Raji (cell line): Measurements from ENCODE around the gene PSMD12.

Source experiments
- POLR2A ChIP-seq: IDR thresholded peaks from 2 replicates; pipeline ENCODE4 v1.6.1; 2011; ENCODE audit warnings: low read depth, low read length, control low read depth; ENCODE audit not compliant: insufficient read depth

The PSMD12 gene

GRCh38 chr17:67335245-67335835 is 31.0 kb downstream of the PSMD12 start:
- TF ChIP-seq POLR2A = no peak

- no peak for TF ChIP-seq POLR2A
Observed at GRCh38 chr17:67328026-67328425, 38.4 kb downstream of the PSMD12 start.

DNA sequence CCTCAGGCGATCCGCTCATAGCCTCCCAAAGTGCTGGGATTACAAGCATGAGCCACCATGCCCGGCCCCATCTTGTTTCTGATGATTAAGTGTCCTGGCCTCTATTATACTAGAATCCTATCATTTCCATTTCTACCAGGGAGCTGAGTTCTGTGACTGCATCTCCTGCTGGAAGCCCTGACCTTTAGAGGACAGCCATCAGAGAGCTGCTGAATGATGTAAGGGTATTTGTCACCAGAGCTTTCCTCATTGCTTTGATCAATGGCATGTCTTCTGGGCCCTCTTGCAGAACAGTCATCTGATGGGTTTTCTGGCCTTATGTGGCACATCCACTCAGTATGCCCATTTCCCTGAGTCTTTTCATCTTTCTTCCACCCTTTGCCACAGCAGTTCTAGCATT is 39.9 kb downstream of the PSMD12 start:
- TF ChIP-seq POLR2A = no peak

DNA sequence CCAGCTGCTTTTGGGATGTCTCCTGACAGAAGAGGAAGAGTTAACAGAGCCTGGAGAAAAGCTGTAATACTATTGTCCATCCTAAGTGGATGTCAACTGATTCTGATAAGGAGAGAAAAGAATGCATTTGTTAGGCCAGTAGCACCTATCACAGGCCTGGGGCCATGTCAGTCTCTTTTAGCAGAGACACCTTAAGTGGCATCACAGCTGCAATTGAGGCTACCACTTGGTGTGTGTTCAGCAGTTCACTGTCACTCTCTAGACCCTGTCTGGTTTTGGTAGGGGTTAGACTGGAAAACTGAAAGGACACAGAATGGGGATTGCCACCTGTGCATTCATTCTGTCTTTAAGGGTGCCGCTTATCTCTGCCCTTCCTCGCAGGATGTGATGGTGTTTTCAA is 42.0 kb downstream of the PSMD12 start:
- TF ChIP-seq POLR2A = no peak

- TF ChIP-seq POLR2A = no peak
Observed at GRCh38 chr17:67323445-67323844, 42.9 kb downstream of the PSMD12 start.

GRCh38 chr17:67322042-67322787 is 44.2 kb downstream of the PSMD12 start:
- TF ChIP-seq POLR2A = no peak

GRCh38 chr17:67316781-67317180 is 49.6 kb downstream of the PSMD12 start:
- no peak for TF ChIP-seq POLR2A

GRCh38 chr17:67315865-67316264 is 50.5 kb downstream of the PSMD12 start:
- no peak for TF ChIP-seq POLR2A

DNA sequence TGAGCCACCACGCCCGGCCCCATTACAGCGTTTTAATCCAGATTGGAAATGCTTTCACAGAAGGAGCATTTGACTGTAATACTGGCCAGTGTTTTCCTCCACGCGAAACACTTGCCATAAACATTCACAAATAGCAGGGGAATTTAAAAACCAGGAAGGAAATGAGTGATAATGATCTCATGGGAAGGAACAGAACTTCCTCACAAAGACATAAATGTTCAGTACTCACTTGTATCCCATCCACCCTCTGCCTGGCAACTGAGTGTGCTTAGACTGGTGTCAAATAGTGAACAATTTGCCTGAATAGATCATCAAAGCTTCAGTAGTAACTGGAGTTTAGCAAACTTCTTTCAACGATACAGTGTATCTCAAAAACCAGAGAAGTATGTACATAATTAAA is 54.1 kb downstream of the PSMD12 start:
- TF ChIP-seq POLR2A = no peak

DNA sequence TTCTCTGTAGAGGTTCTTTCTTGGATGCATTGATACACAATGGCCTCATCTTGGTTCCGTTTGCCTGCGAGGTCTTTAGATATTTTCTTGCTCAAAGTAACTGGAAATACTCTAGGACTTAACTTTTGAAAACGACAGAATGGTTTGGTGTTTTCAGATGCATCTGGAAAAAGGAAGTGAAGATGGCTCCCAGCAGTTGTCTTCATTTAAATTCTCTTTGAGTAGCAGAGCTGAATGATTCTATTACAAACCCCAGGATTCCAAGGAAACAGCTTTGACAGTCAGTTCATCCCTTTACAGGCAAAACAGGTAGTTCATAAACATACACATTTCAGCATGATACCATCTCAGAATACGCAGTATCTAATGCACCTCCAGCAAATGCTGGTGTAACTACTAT is 54.8 kb downstream of the PSMD12 start:
- TF ChIP-seq POLR2A = no peak

DNA sequence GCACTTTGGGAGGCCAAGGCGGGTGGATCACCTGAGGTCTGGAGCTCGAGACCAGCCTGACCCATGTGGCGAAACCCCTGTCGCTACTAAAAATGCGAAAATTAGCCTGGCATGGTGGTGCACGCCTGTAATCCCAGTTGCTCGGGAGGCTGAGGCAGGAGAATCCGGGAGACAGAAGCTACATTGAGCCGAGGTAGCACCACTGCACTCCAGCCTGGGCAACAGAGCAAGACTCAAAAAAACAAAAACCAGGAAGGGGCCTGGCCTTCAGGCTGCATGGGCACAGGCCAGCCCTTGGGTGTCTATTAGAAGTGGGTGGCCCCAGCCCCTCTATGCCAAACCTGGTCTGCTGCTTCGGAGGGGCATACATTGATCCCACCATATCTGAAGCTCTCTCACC is 56.0 kb downstream of the PSMD12 start:
- TF ChIP-seq POLR2A = no peak

DNA sequence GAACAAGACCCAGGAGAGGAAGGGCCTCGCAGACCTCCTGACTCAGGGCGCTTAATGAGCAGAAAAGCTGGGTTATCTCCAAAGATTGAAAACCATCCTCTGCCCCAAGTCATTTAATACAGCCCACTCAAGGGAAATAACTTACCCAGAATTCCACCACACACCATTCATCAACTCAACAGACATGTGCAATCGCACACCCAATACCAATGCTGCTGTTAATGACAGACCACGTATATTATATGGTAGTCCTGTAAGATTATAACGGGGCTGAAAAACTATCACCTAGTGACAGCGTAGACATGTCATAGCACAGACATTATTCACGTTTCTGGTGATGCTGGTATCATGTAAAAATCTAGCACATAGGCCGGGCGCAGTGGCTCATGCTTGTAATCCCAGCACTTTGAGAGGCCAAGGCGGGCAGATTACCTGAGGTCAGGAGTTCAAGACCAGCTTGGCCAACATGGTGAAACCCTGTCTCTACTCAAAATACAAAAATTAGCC is 68.9 kb downstream of the PSMD12 start:
- TF ChIP-seq POLR2A = no peak

GRCh38 chr17:67294451-67295199 is 71.8 kb downstream of the PSMD12 start:
- TF ChIP-seq POLR2A = no peak

DNA sequence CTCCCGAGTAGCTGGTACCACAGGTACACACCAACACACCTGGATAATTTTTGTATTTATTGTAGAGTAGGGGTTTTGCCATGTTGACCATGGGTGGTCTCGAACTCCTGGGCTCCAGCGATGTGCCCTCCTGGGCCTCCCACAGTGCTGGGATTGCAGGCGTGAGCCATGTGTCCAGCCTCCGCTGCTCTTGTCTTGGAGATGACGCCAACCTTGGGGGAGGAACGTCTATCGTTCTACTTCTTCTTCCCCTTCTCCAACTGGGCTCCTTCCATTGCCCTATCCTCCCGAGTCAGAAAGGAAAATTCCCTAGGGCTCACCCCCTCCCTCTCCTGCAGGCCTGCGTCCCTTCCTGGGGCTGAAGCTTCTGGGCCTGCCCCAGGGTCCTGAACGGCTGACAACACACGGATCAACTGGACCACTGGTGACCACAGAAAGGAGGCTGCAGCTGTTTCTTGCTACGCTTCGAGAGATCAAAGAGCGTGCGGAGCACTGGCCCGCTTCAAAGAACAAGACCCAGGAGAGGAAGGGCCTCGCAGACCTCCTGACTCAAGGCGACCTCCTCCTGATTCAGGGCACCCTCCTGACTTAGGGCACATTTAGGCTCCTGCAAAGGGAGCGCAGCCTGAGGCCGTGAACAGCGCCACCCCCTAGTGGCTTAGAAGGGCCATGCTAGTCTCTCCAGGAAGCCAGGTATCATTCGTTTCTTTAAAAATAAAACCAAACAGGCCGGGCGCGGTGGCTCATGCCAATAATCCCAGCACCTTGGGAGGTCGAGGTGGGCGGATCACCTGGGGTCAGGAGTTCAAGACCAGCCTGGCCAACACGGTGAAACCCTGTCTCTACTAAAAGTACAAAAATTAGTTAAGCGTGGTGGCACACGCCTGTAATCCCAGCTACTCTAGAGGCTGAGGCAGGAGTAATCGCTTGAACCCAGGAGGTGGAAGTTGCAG is 72.8 kb downstream of the PSMD12 start:
- TF ChIP-seq POLR2A = no peak
